Measurements from ENCODE around the gene SCAPER.

SCAPER gene

GRCh38 chr15:76391847-76392246 lies 513.3 kb downstream of the SCAPER start:
- no peak for DNase-seq

- DNase-seq: no peak
Observed at GRCh38 chr15:76391309-76391708, 513.8 kb downstream of the SCAPER start.

GRCh38 chr15:76390571-76390970 lies 514.6 kb downstream of the SCAPER start:
- no peak for DNase-seq

GRCh38 chr15:76386926-76387325 lies 518.2 kb downstream of the SCAPER start:
- DNase-seq: no peak

GRCh38 chr15:76386178-76386577 lies 519.0 kb downstream of the SCAPER start:
- no peak for DNase-seq

GRCh38 chr15:76384409-76384808 lies 520.7 kb downstream of the SCAPER start:
- no peak for DNase-seq

- no peak for DNase-seq
Observed at GRCh38 chr15:76382987-76383728, 522.0 kb downstream of the SCAPER start.

- no peak for DNase-seq
Observed at GRCh38 chr15:76381366-76381765, 523.8 kb downstream of the SCAPER start.

- no peak for DNase-seq
Observed at GRCh38 chr15:76380249-76380648, 524.9 kb downstream of the SCAPER start.

GRCh38 chr15:76378691-76379090 lies 526.4 kb downstream of the SCAPER start:
- DNase-seq: no peak

GRCh38 chr15:76377751-76378150 lies 527.4 kb downstream of the SCAPER start:
- DNase-seq: no peak

GRCh38 chr15:76377217-76377616 lies 527.9 kb downstream of the SCAPER start:
- DNase-seq: no peak

- no peak for DNase-seq
Observed at GRCh38 chr15:76376816-76377215, 528.3 kb downstream of the SCAPER start.

GRCh38 chr15:76376029-76376428 lies 529.1 kb downstream of the SCAPER start:
- no peak for DNase-seq

GRCh38 chr15:76368122-76368621 lies 537.0 kb downstream of the SCAPER start:
- no peak for DNase-seq

- no peak for DNase-seq
Observed at GRCh38 chr15:76366714-76367113, 538.4 kb downstream of the SCAPER start.

- no peak for DNase-seq
Observed at GRCh38 chr15:76363251-76363650, 541.9 kb downstream of the SCAPER start.

GRCh38 chr15:76360416-76360815 lies 544.7 kb downstream of the SCAPER start:
- no peak for DNase-seq

GRCh38 chr15:76359152-76359551 lies 546.0 kb downstream of the SCAPER start:
- DNase-seq: no peak

- no peak for DNase-seq
Observed at GRCh38 chr15:76358453-76358852, 546.7 kb downstream of the SCAPER start.

- DNase-seq: no peak
Observed at GRCh38 chr15:76354823-76355440, 550.2 kb downstream of the SCAPER start.

- no peak for DNase-seq
Observed at GRCh38 chr15:76353903-76354302, 551.2 kb downstream of the SCAPER start.

- no peak for DNase-seq
Observed at GRCh38 chr15:76353023-76353577, 552.0 kb downstream of the SCAPER start.

Measured in NK-92 treated with Interleukin-12 subunit alpha and Interleukin-12 subunit beta, amount 100 ng/mL, for 24 hours (cell line).